Fibroblast of skin of scalp (primary cell): Measurements from ENCODE around the gene SPTBN4.
"Not testable (repeated sequence)": the region's sequence is repeated elsewhere in the genome, so short reads cannot be mapped to it uniquely, and the experiment has no call there.

Experiments
- DNase-seq: peaks from one replicate; pipeline ENCODE4 v3.0.0-alpha.2; 2013

Gene SPTBN4

GRCh38 chr19:40465025-40465556, 1.7 kb upstream of the SPTBN4 start:
- DNase-seq = peak; percentile 73

- peak; percentile 99 for DNase-seq
These were observed 1.1 kb upstream of the SPTBN4 start, which contains the start of gene BLVRB for GRCh38 chr19:40465557-40466218. Gene BLVRB, minus strand, starts transcription at chr19:40465745. Its CDS starts 57 bp downstream, at chr19:40465688.

GRCh38 chr19:40466219-40466984, 399 bp upstream of the SPTBN4 start:
- DNase-seq = no peak

GRCh38 chr19:40469011-40469410, 2.2 kb downstream of the SPTBN4 start:
- no peak for DNase-seq

GRCh38 chr19:40471111-40471510, 4.3 kb downstream of the SPTBN4 start:
- no peak for DNase-seq

- DNase-seq = no peak
These were observed 5.7 kb downstream of the SPTBN4 start for GRCh38 chr19:40472516-40472915.

- no peak for DNase-seq
These were observed 7.9 kb downstream of the SPTBN4 start for GRCh38 chr19:40474737-40475136.

GRCh38 chr19:40475878-40476644, 9.3 kb downstream of the SPTBN4 start:
- DNase-seq = not testable (repeated sequence)

- no peak for DNase-seq
These were observed 19.2 kb downstream of the SPTBN4 start for GRCh38 chr19:40486017-40486416.

- DNase-seq = no peak
These were observed 23.1 kb downstream of the SPTBN4 start for GRCh38 chr19:40489882-40490230.

GRCh38 chr19:40492274-40492673, 25.5 kb downstream of the SPTBN4 start:
- DNase-seq = no peak

- DNase-seq = no peak
These were observed 27.0 kb downstream of the SPTBN4 start for GRCh38 chr19:40493778-40494177.

- no peak for DNase-seq
These were observed 27.5 kb downstream of the SPTBN4 start for GRCh38 chr19:40494191-40494838.

- DNase-seq = no peak
These were observed 30.4 kb downstream of the SPTBN4 start for GRCh38 chr19:40497214-40497613.

- DNase-seq = no peak
These were observed 32.5 kb downstream of the SPTBN4 start for GRCh38 chr19:40499320-40499719.

GRCh38 chr19:40500678-40501530, 34.1 kb downstream of the SPTBN4 start:
- not testable (repeated sequence) for DNase-seq

- DNase-seq = no peak
These were observed 34.8 kb downstream of the SPTBN4 start for GRCh38 chr19:40501599-40501998.

- no peak for DNase-seq
These were observed 35.3 kb downstream of the SPTBN4 start for GRCh38 chr19:40502081-40502480.

- DNase-seq = no peak
These were observed 36.0 kb downstream of the SPTBN4 start for GRCh38 chr19:40502647-40503319.

- DNase-seq = no peak
These were observed 36.5 kb downstream of the SPTBN4 start for GRCh38 chr19:40503320-40503695.

- DNase-seq = no peak
These were observed 39.3 kb downstream of the SPTBN4 start for GRCh38 chr19:40506099-40506498.
